ENCODE results near the gene TPM2.
A peak's percentile ranks its signal among the peaks of the same experiment; 100 is the strongest.

Gene TPM2

DNA sequence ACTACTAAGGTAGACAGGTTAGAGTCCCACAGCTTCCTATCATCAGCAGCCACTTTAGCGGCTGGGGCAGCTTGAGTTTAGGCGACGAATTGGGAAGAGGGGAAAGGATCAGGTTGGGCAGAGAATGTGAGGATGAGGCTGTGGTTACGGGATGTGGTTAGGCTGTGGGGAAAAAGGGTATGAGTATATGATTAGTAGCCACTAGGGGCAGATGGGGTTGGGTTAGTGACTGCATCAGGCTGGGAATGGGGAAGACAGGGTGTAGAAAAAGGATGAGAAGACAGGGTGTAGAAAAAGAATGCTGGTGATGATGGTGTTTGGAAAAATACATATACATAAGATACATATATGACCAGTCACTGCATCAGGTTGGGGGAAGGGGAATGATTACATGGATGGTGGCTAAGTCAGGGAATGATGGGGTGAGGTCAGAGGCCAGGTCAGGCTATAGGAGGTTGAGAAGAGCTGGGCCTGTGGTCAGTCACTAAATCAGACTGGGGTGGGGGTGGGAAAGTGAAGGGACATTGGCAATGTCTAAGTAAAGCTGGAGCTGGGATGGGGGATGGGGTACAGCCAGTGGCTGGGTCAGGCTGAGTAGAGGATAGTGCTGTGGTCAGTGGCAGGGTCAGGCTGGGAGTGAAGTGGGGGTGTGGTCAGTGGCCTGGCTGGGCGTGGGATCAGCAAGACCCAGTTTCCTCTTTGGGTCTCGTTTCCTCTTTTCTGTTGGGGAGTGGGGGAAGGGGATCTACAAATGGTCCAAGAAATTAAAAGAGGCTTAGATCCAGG, 40.2 kb upstream of the TPM2 start:
- Histone ChIP-seq H3K27ac (ENCODE audit: low read length) (no peak overlapping the region), H3K4me3 (ENCODE audit: low read length) (peak overlapping the region; percentile 18), H3K9ac (ENCODE audit: low read length) (no peak overlapping the region), H3K4me1 (ENCODE audit: control insufficient read depth, low read depth, low read length) (peaks cover 48% of the 10 kb centered on the region), H3K27me3 (ENCODE audit: control insufficient read depth, insufficient read depth, low read length) (no peaks in the 10 kb centered on the region), H3K9me3 (ENCODE audit: control insufficient read depth, low read depth, low read length) (no peaks in the 10 kb centered on the region), H3K36me3 (ENCODE audit: control insufficient read depth, low read depth, low read length) (peaks cover 9% of the 10 kb centered on the region)

DNA sequence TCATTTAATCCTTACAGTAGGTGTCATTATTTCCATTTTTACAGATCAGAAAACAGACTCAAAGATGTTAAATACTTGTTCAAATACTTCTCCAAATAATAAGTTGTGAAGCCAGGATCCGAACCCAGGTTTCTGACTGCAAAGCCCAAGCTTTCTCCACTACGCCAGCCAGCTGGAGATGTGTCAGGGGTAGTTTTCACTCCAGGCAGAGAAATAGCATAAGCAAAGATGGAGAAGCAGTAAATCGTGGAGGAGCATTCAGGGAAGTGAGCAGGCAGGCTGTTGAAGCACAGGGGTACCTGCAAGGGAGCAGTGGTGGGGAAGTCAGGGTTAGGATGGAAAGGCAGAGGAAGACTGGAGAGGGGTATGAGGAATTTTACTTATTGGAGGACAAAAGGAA, 39.4 kb upstream of the TPM2 start:
- H3K36me3 ChIP-seq (ENCODE audit: control insufficient read depth, low read depth, low read length) = peaks cover 11% of the 10 kb centered on the region
- H3K27ac ChIP-seq (ENCODE audit: low read length) = no peak overlapping the region
- H3K27me3 ChIP-seq (ENCODE audit: control insufficient read depth, insufficient read depth, low read length) = no peaks in the 10 kb centered on the region
- no peak overlapping the region for H3K9ac ChIP-seq (ENCODE audit: low read length)
- H3K4me3 ChIP-seq (ENCODE audit: low read length) = peak overlapping the region; percentile 18
- no peaks in the 10 kb centered on the region for H3K9me3 ChIP-seq (ENCODE audit: control insufficient read depth, low read depth, low read length)
- peaks cover 48% of the 10 kb centered on the region for H3K4me1 ChIP-seq (ENCODE audit: control insufficient read depth, low read depth, low read length)

DNA sequence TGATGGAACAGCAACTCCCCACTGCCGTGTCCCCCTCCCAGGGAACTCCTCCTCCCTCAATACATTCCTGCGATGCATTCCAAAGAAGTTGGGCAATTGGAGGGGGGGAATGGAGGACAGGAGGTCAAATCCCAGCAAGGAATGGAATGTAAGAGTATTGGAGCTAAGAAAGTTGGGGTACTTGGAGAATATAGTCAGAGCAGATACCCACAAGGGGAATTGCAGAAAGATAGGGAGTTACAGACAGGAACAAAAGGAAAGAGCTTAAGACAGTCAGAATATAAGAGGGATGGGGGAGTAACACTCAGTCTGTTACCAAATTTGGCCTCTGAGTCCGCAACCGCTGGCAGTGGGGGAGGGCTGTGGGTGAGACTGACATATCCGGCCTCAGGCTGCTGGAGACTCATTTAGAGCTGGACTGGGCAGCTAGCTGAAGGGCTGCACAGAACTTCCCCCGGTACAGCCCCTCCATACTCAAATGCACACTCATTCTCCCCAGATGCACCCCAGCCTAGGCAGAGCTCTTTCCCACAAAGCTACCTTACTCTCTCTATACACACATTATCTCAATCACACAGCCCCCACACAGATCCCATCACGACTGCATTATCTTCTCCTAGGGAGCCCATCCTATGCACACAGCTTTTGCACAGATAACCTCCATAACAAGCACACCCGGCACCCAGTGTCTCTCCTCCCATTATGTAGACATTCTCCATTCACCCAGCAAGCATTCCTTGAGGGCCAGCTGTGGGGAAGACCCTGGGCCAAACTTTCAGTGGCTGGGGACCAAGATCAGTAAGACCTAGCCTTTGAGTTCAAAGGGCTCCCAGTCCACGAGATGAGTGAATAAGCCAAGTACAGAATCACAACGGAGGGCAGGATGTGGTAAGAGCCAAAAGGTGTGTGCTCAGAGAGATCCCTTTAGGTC, 38.6 kb upstream of the TPM2 start:
- Histone ChIP-seq H3K36me3 (ENCODE audit: control insufficient read depth, low read depth, low read length) (peaks cover 18% of the 10 kb centered on the region), H3K9ac (ENCODE audit: low read length) (peak overlapping the region; percentile 21), H3K4me3 (ENCODE audit: low read length) (peak overlapping the region; percentile 41), H3K4me1 (ENCODE audit: control insufficient read depth, low read depth, low read length) (peaks cover 44% of the 10 kb centered on the region), H3K27me3 (ENCODE audit: control insufficient read depth, insufficient read depth, low read length) (no peaks in the 10 kb centered on the region), H3K9me3 (ENCODE audit: control insufficient read depth, low read depth, low read length) (no peaks in the 10 kb centered on the region), H3K27ac (ENCODE audit: low read length) (peak overlapping the region; percentile 70)

DNA sequence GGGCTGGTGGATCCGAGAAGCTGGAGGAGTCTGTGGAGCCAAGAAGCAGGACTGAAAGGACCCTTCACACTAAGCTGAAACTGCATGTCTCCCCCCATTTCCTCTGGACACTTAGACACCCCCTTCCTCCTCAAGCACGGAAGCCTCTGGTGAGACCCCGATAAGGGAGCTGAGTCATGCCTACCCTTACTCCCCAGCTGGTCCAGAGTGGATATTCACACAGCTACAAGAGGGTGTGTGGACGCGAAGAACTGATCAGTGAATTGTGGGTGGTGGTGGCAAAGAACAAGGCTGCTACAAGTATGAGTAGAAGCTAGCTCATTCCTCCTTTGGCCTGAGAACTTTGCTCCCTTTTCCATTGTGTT, 37.9 kb upstream of the TPM2 start:
- H3K27ac ChIP-seq (ENCODE audit: low read length) = peak overlapping the region; percentile 70
- peak overlapping the region; percentile 35 for H3K9ac ChIP-seq (ENCODE audit: low read length)
- H3K27me3 ChIP-seq (ENCODE audit: control insufficient read depth, insufficient read depth, low read length) = no peaks in the 10 kb centered on the region
- peaks cover 44% of the 10 kb centered on the region for H3K4me1 ChIP-seq (ENCODE audit: control insufficient read depth, low read depth, low read length)
- peak overlapping the region; percentile 41 for H3K4me3 ChIP-seq (ENCODE audit: low read length)
- H3K36me3 ChIP-seq (ENCODE audit: control insufficient read depth, low read depth, low read length) = peaks cover 21% of the 10 kb centered on the region
- H3K9me3 ChIP-seq (ENCODE audit: control insufficient read depth, low read depth, low read length) = no peaks in the 10 kb centered on the region

DNA sequence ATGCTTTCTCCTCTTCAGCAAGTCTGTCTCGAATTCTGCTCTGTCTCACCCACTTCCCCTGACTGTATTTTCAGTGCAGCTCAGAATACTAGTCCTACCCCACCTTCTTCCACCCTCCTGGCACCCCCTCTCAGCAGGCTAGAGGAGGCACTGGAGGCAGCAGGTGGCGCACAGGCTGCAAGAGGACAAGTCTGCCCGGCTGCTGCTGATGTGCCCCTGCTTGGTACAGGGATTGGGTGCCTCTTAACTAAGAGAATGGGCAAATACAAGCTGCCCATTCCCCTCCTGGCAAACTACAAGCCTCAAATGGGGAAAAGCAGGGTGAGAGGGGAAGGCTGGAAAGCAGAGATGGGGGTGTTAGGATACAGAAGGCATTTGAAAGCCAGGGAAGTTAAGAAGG, 37.2 kb upstream of the TPM2 start:
- Histone ChIP-seq H3K9me3 (ENCODE audit: control insufficient read depth, low read depth, low read length) (no peaks in the 10 kb centered on the region), H3K9ac (ENCODE audit: low read length) (no peak overlapping the region), H3K36me3 (ENCODE audit: control insufficient read depth, low read depth, low read length) (peaks cover 28% of the 10 kb centered on the region), H3K27me3 (ENCODE audit: control insufficient read depth, insufficient read depth, low read length) (no peaks in the 10 kb centered on the region), H3K4me3 (ENCODE audit: low read length) (no peak overlapping the region), H3K4me1 (ENCODE audit: control insufficient read depth, low read depth, low read length) (peaks cover 44% of the 10 kb centered on the region), H3K27ac (ENCODE audit: low read length) (peak overlapping the region; percentile 19)

DNA sequence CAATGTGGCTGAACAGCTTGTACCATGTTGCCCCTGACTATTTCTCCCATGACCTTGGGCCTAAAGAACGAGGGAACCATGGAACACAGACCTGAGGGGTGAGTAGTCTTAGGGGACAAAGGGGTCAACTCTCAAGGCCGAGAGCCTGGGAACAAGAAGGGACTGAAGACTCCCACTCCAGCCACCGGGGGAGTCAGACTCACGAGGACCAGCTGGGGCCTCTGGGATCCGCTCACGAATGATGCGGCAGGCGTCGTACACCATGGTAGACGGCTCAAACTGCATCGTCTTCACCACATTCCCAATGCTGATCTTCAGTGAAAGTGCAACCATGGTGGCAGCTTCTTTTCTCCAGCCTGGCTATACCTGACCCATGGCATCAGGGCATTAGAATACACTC, 35.6 kb upstream of the TPM2 start:
- H3K27me3 ChIP-seq (ENCODE audit: control insufficient read depth, insufficient read depth, low read length) = no peaks in the 10 kb centered on the region
- no peak overlapping the region for H3K9ac ChIP-seq (ENCODE audit: low read length)
- H3K9me3 ChIP-seq (ENCODE audit: control insufficient read depth, low read depth, low read length) = no peaks in the 10 kb centered on the region
- no peak overlapping the region for H3K4me3 ChIP-seq (ENCODE audit: low read length)
- peaks cover 34% of the 10 kb centered on the region for H3K4me1 ChIP-seq (ENCODE audit: control insufficient read depth, low read depth, low read length)
- H3K36me3 ChIP-seq (ENCODE audit: control insufficient read depth, low read depth, low read length) = peaks cover 44% of the 10 kb centered on the region
- H3K27ac ChIP-seq (ENCODE audit: low read length) = no peak overlapping the region

DNA sequence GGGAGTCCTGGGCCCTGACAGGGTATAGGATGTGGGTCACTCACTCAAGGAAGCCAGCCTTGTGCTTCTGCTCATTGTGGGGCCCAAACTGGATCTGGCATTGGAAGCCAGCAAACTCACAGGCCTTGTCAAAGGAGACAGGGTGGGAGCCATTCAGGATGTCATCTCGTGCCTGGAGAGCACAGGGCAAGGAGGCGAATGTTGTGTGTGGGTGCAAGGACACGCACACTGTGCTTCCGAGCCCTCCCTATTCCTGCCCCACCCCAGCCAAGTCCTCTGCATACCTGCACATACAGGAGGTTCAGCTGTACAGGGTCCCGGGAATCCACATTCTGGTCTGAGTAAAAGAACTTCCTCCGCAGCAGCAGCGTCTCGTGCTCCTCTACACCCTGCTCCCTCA, 34.2 kb upstream of the TPM2 start:
- Histone ChIP-seq H3K36me3 (ENCODE audit: control insufficient read depth, low read depth, low read length) (peaks cover 58% of the 10 kb centered on the region), H3K4me1 (ENCODE audit: control insufficient read depth, low read depth, low read length) (peaks cover 20% of the 10 kb centered on the region), H3K4me3 (ENCODE audit: low read length) (no peak overlapping the region), H3K27me3 (ENCODE audit: control insufficient read depth, insufficient read depth, low read length) (no peaks in the 10 kb centered on the region), H3K9ac (ENCODE audit: low read length) (no peak overlapping the region), H3K27ac (ENCODE audit: low read length) (no peak overlapping the region), H3K9me3 (ENCODE audit: control insufficient read depth, low read depth, low read length) (no peaks in the 10 kb centered on the region)

DNA sequence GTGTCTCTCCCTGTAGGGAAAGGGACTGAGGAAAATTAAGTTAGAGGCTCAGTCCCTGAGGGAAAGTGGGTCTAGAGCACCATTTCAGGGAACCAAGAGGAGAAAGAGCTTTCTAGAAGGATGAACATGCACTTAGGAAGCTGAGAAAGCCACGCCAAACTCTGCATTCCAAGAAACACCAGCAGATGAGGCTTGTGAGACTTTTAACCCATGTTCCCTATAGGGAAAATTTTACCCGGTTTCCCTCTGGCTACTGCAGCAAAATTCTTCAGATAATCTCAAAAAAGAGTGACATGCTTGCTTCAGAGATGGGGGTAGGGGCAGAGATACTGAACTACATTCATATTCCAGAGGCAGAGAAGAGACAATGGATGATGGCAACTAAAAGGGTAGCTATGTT, 33.7 kb upstream of the TPM2 start:
- Histone ChIP-seq H3K36me3 (ENCODE audit: control insufficient read depth, low read depth, low read length) (peaks cover 63% of the 10 kb centered on the region), H3K4me1 (ENCODE audit: control insufficient read depth, low read depth, low read length) (peaks cover 16% of the 10 kb centered on the region), H3K9ac (ENCODE audit: low read length) (no peak overlapping the region), H3K27ac (ENCODE audit: low read length) (no peak overlapping the region), H3K27me3 (ENCODE audit: control insufficient read depth, insufficient read depth, low read length) (no peaks in the 10 kb centered on the region), H3K4me3 (ENCODE audit: low read length) (no peak overlapping the region), H3K9me3 (ENCODE audit: control insufficient read depth, low read depth, low read length) (no peaks in the 10 kb centered on the region)

DNA sequence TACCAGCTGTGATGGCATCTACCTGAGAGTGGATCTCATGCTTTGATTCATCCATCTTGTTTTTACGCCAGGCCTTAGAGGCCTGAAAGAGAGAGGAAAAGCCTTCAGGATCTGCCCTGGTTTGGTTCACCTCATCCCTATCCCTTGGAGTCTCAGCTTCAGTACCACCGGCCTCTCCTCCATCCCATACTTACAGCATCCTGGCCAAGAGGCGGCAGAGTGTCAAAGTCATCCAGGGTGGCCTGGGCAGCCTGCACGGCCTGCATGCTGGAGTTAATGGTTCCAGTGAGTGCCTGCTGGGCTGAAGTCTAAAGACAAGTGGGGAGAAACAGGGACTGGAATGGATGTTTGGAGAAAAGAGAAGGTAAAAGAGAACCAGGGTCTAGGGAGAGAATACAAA, 29.8 kb upstream of the TPM2 start:
- Histone ChIP-seq H3K27ac (ENCODE audit: low read length) (no peak overlapping the region), H3K4me3 (ENCODE audit: low read length) (no peak overlapping the region)

DNA sequence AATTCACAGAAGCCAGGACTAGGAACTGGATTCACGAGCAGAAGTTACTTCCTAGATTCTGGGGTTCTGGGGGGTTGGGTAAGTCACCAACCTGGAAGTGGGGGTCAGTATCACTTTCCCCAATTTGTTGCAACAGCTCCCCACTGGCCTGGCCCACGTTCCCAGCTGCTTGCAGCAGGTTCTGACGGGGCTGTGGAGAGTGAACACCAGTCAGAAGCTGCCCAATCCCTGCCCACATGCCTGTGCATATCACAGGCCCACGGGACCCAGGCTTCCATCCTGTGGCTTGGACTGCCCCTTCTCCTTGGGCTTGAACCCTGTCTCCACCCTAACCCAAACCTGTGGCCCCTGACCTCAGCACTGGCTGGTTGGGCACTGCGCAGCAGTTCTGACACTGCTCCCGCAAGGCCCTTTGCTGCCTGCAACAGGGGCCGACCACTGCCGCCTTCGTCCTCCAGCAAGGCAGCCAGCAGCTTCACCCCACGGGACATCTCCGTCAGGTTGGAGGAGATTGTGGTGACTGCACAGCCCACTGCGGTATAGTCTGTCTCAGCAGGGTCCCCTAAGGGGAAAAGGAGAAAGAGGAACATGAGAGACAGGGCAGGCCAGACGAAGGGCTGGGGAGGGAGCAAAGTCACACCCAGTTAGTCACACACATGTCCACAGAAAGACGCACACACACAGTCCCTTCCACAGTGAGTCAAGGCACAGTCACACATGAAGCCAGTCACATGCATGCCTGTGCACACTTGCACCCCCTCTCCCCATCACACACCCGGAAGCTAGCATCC, 29.2 kb upstream of the TPM2 start:
- H3K4me3 ChIP-seq (ENCODE audit: low read length) = no peak overlapping the region
- H3K36me3 ChIP-seq (ENCODE audit: control insufficient read depth, low read depth, low read length) = peaks cover 95% of the 10 kb centered on the region
- no peak overlapping the region for H3K9ac ChIP-seq (ENCODE audit: low read length)
- H3K27me3 ChIP-seq (ENCODE audit: control insufficient read depth, insufficient read depth, low read length) = no peaks in the 10 kb centered on the region
- no peaks in the 10 kb centered on the region for H3K9me3 ChIP-seq (ENCODE audit: control insufficient read depth, low read depth, low read length)
- H3K27ac ChIP-seq (ENCODE audit: low read length) = no peak overlapping the region
- H3K4me1 ChIP-seq (ENCODE audit: control insufficient read depth, low read depth, low read length) = no peaks in the 10 kb centered on the region

More for the DNA sequence above, 29.8 kb upstream of the TPM2 start:
- Histone ChIP-seq H3K36me3 (ENCODE audit: control insufficient read depth, low read depth, low read length) (peaks cover 95% of the 10 kb centered on the region), H3K27me3 (ENCODE audit: control insufficient read depth, insufficient read depth, low read length) (no peaks in the 10 kb centered on the region), H3K4me1 (ENCODE audit: control insufficient read depth, low read depth, low read length) (no peaks in the 10 kb centered on the region), H3K9me3 (ENCODE audit: control insufficient read depth, low read depth, low read length) (no peaks in the 10 kb centered on the region), H3K9ac (ENCODE audit: low read length) (no peak overlapping the region)

DNA sequence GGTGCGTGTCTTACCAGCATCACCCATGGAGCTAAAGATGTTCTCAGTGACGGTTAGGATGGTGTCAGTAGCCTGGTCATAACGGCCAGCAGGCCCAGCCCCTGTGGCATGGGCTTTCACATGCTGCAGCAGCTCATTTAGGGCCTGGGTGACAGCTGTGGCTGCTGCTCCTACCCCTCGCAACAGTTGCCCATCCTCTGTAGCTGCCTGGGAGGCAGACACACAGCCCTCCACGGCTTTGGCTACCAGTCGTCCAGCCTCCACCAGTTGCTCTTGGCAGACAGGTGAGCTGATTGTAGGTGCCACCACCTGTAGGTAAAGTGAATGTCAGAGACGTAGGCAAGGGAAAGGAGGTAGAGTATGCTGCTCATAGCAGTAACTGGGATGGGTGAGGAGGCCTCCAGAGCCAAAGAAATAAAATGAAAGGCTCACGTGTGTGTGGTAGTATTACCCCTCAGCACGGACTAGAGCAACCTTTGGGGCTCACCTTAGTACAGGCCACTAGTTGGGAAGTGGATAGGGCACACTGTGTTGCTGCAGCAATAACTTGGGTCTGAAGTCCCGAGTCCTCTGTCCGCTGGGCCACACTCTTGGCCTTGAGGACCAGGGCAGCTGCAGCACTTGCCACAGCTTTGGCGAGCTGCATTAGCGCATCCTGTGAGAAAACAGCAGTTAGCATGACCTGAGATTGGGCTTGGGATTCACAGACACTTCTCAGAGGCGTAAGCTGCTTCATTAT, 27.6 kb upstream of the TPM2 start:
- Histone ChIP-seq H3K36me3 (ENCODE audit: control insufficient read depth, low read depth, low read length) (peaks cover 98% of the 10 kb centered on the region), H3K4me3 (ENCODE audit: low read length) (no peak overlapping the region), H3K27ac (ENCODE audit: low read length) (no peak overlapping the region), H3K4me1 (ENCODE audit: control insufficient read depth, low read depth, low read length) (no peaks in the 10 kb centered on the region), H3K9me3 (ENCODE audit: control insufficient read depth, low read depth, low read length) (no peaks in the 10 kb centered on the region), H3K9ac (ENCODE audit: low read length) (no peak overlapping the region), H3K27me3 (ENCODE audit: control insufficient read depth, insufficient read depth, low read length) (no peaks in the 10 kb centered on the region)
